MM.1S (cell line): ENCODE measurements around the gene CTSE.
A peak's percentile ranks its signal among the peaks of the same experiment; 100 is the strongest.

ENCODE experiments used
- DNase-seq: peaks from one replicate; pipeline ENCODE4 v3.0.0-alpha.2; 2015
- H2AFZ ChIP-seq: fragments of 300-600 bp; sonication (generic); 2 replicates; pipeline ENCODE4 v1.6.0; 2016; ENCODE audit warnings: antibody characterized with exemption, low read length
- H3F3A ChIP-seq: fragments of 300-600 bp; sonication (generic); 2 replicates; pipeline ENCODE4 v1.6.1; 2016; ENCODE audit warnings: mild to moderate bottlenecking, antibody characterized with exemption, low read length, moderate library complexity, mixed read lengths; ENCODE audit not compliant: insufficient read depth
- H3K27ac ChIP-seq: fragments of 300-600 bp; sonication (generic); 2 replicates; pipeline ENCODE4 v1.5.1; 2016; ENCODE audit warnings: mild to moderate bottlenecking, low read length
- H3K27me3 ChIP-seq: fragments of 300-600 bp; sonication (generic); replicated peaks from 2 replicates; pipeline ENCODE4 v1.6.0; 2016; ENCODE audit warnings: low read length; ENCODE audit not compliant: insufficient read depth
- H3K36me3 ChIP-seq: fragments of 300-600 bp; sonication (generic); replicated peaks from 2 replicates; pipeline ENCODE4 v1.6.1; 2016; ENCODE audit warnings: mild to moderate bottlenecking, low read length, mixed read lengths; ENCODE audit not compliant: insufficient read depth
- H3K4me1 ChIP-seq: fragments of 300-600 bp; sonication (generic); 2 replicates; pipeline ENCODE4 v1.6.1; 2016; ENCODE audit warnings: low read length, mixed read lengths
- H3K4me2 ChIP-seq: fragments of 300-600 bp; sonication (generic); 2 replicates; pipeline ENCODE4 v1.6.0; 2016; ENCODE audit warnings: low read depth, low read length
- H3K4me3 ChIP-seq: fragments of 300-600 bp; sonication (generic); 2 replicates; pipeline ENCODE4 v1.5.1; 2016; ENCODE audit warnings: low read length, mixed read lengths
- H3K79me2 ChIP-seq: fragments of 300-600 bp; sonication (generic); 2 replicates; pipeline ENCODE4 v1.6.1; 2016; ENCODE audit warnings: mixed run types, low read length, mixed read lengths
- H3K9ac ChIP-seq: fragments of 300-600 bp; sonication (generic); 2 replicates; pipeline ENCODE4 v1.6.1; 2016; ENCODE audit warnings: low read length, mixed read lengths
- H3K9me2 ChIP-seq: fragments of 300-600 bp; sonication (generic); replicated peaks from 2 replicates; pipeline ENCODE4 v1.6.1; 2016; ENCODE audit warnings: mild to moderate bottlenecking, low read length, mixed read lengths; ENCODE audit not compliant: insufficient read depth
- H3K9me3 ChIP-seq: fragments of 300-600 bp; sonication (generic); replicated peaks from 2 replicates; pipeline ENCODE4 v1.6.1; 2016; ENCODE audit warnings: mild to moderate bottlenecking, low read length, mixed read lengths; ENCODE audit not compliant: insufficient read depth
- H4K20me1 ChIP-seq: fragments of 300-600 bp; sonication (generic); 2 replicates; pipeline ENCODE4 v1.6.1; 2016; ENCODE audit warnings: mild to moderate bottlenecking, low read length, moderate library complexity, mixed read lengths; ENCODE audit not compliant: insufficient read depth
- EZH2 ChIP-seq: fragments of 300-600 bp; sonication (generic); optimal IDR thresholded peaks from 2 replicates; pipeline ENCODE3; 2017; ENCODE audit warnings: low read depth, mild to moderate bottlenecking, antibody characterized with exemption, low read length, mixed read lengths
- EZH2phosphoT487 ChIP-seq: fragments of 300-600 bp; sonication (generic); IDR thresholded peaks from 2 replicates; pipeline ENCODE4 v1.6.1; 2018; ENCODE audit warnings: antibody characterized with exemption, low read length
- TF ChIP-seq, protein P1 (sequence below): fragments of 300-600 bp; sonication (generic); IDR thresholded peaks from 2 replicates; pipeline ENCODE4 v1.5.1; 2016; ENCODE audit warnings: antibody characterized with exemption, low read length, mixed read lengths

The CTSE gene

DNA sequence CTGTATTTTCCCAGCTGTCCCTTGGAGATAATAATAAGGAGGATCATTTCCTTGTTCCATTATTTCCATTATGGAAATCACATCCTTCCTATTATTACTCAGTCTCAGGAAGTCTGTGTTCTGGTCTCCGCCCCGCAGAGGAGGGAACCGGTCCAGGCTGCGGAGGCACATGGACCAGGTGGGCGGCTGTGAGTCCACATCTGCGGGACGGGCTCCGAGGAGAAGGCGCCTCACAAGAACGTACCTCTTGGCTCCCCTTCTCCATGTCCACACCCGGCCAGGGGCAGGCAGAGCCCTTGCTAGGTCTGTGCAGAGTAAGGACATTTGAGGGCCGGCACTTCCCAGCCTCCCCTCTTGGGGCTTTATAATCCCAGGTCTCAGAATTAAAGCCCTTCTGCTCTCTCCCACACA, 35.1 kb downstream of the CTSE start:
- DNase-seq: no peak
- no peak overlapping the region for H3K4me3 ChIP-seq
- H3K79me2 ChIP-seq: no peaks in the 10 kb centered on the region
- no peak overlapping the region for H3K4me2 ChIP-seq
- no peak overlapping the region for H3K27ac ChIP-seq
- TF ChIP-seq EZH2phosphoT487: no peak
- TF ChIP-seq, protein P1, sequence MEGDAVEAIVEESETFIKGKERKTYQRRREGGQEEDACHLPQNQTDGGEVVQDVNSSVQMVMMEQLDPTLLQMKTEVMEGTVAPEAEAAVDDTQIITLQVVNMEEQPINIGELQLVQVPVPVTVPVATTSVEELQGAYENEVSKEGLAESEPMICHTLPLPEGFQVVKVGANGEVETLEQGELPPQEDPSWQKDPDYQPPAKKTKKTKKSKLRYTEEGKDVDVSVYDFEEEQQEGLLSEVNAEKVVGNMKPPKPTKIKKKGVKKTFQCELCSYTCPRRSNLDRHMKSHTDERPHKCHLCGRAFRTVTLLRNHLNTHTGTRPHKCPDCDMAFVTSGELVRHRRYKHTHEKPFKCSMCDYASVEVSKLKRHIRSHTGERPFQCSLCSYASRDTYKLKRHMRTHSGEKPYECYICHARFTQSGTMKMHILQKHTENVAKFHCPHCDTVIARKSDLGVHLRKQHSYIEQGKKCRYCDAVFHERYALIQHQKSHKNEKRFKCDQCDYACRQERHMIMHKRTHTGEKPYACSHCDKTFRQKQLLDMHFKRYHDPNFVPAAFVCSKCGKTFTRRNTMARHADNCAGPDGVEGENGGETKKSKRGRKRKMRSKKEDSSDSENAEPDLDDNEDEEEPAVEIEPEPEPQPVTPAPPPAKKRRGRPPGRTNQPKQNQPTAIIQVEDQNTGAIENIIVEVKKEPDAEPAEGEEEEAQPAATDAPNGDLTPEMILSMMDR: no peak
- no peak for TF ChIP-seq EZH2
- H3F3A ChIP-seq: no peaks in the 10 kb centered on the region
- no peaks in the 10 kb centered on the region for H4K20me1 ChIP-seq
- no peaks in the 10 kb centered on the region for H3K27me3 ChIP-seq
- H3K36me3 ChIP-seq: no peaks in the 10 kb centered on the region
- H3K9me3 ChIP-seq: no peaks in the 10 kb centered on the region
- H2AFZ ChIP-seq: no peak overlapping the region
- no peaks in the 10 kb centered on the region for H3K9me2 ChIP-seq
- H3K4me1 ChIP-seq: no peaks in the 10 kb centered on the region
- no peak overlapping the region for H3K9ac ChIP-seq

DNA sequence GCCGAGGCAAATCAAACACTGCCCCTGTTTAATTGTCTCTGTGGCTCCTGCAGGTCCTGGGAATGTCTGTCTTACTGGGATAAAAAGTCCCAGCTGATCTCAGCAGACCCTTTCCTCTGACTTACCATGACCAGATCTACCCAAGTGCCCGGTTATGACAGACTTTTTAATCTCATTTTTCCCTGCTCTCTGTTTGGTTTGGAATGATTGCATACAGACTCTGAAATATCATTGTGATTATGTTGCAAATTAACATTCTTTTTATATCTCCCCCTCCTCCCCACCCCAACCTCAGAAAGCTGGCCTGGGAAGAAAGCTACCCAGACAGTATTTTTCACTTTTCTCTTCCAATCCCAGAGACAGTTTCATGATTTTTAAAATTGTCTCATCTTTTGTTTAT, 36.8 kb downstream of the CTSE start:
- H3K79me2 ChIP-seq: no peaks in the 10 kb centered on the region
- H3F3A ChIP-seq: no peaks in the 10 kb centered on the region
- H4K20me1 ChIP-seq: no peaks in the 10 kb centered on the region
- no peak for TF ChIP-seq EZH2
- TF ChIP-seq EZH2phosphoT487: no peak
- TF ChIP-seq, protein P1: no peak
- no peak for DNase-seq
- no peaks in the 10 kb centered on the region for H3K9me3 ChIP-seq
- H2AFZ ChIP-seq: no peak overlapping the region
- no peak overlapping the region for H3K9ac ChIP-seq
- H3K36me3 ChIP-seq: no peaks in the 10 kb centered on the region
- H3K4me1 ChIP-seq: no peaks in the 10 kb centered on the region
- H3K4me2 ChIP-seq: no peak overlapping the region
- no peak overlapping the region for H3K27ac ChIP-seq
- no peak overlapping the region for H3K4me3 ChIP-seq
- H3K9me2 ChIP-seq: no peaks in the 10 kb centered on the region
- no peaks in the 10 kb centered on the region for H3K27me3 ChIP-seq

DNA sequence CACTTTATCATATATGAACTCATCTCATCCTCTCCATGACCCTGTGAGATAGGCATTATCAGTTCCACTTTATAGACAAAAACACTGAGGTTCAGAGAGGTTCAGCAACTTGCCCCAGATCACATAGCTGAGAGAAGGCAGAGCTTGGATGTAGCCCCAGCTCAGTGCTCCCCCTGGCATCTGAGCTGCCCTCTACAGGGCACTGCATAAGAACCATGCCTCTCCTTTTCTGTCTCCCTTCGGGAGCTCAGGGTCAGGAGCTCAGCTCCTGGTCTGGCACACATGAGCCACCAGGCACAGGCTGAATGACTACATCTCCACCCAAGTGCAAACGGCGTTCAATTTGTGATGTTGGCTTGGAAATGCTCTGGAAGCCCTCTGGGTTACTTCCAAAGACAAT, 37.4 kb downstream of the CTSE start:
- no peaks in the 10 kb centered on the region for H3K4me1 ChIP-seq
- H3K79me2 ChIP-seq: no peaks in the 10 kb centered on the region
- H2AFZ ChIP-seq: no peak overlapping the region
- no peaks in the 10 kb centered on the region for H3K27me3 ChIP-seq
- no peaks in the 10 kb centered on the region for H3K36me3 ChIP-seq
- no peaks in the 10 kb centered on the region for H4K20me1 ChIP-seq
- no peak overlapping the region for H3K4me3 ChIP-seq
- no peak overlapping the region for H3K27ac ChIP-seq
- no peaks in the 10 kb centered on the region for H3F3A ChIP-seq
- H3K9ac ChIP-seq: no peak overlapping the region
- no peaks in the 10 kb centered on the region for H3K9me2 ChIP-seq
- no peaks in the 10 kb centered on the region for H3K9me3 ChIP-seq
- peak; percentile 23 for DNase-seq
- H3K4me2 ChIP-seq: no peak overlapping the region
- TF ChIP-seq EZH2phosphoT487: no peak
- TF ChIP-seq, protein P1: peak; percentile 17; the same call in 1 of the 2 replicates
